Measurements from ENCODE around the gene FAF1. TPM values are rescaled to one million over a fixed set of nuclear protein-coding genes. Genes with fewer than 3 reads are reported as not detected.

The FAF1 gene
- total RNA-seq, 4 donors from 2014 or later, result 36.9 to 77.6 (median 48.3) TPM

DNA sequence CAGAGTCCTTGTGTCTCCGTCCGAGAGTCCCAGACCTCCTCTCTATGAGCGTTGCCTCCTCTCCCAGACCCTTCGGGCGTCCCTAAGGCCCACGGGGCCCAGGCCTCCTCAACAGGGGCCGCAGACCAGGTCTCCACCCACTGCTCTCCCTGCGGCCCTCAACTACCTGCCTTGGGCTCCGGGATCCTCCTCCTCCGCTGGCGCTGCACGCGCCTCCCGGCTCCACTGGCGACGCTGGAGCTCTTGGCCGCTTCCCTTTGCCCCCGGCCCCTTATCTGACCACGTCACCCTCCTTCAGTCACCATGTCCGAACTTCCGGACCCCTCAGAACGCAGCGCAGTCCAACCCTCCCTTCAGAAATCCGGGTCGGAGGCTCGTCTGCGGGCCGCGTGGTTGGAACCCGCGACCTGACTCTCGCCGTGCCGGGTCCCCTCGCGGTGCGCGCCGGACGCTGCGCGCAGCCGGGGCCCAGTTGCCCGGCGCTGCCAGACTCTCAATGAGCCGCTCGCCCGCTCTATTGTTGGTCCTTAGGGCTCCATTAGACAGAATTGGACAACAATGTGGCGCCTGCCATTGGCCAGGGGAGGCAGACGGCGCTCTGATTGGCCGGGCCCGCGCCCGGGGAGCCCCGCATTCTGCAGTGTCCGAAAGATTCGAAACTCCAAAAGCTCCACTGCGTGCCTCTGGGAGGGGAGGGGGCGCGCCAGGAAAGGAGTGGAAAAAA lies 537.0 kb downstream of the FAF1 start, which contains the start of gene DMRTA2:
DMRTA2 (minus strand) TSS at position 498 of the 724 bp plus-strand sequence. CDS start 1,907 bp downstream, outside the sequence.
- H3K9me3 ChIP-seq, result no peaks in the 10 kb centered on the region

DNA sequence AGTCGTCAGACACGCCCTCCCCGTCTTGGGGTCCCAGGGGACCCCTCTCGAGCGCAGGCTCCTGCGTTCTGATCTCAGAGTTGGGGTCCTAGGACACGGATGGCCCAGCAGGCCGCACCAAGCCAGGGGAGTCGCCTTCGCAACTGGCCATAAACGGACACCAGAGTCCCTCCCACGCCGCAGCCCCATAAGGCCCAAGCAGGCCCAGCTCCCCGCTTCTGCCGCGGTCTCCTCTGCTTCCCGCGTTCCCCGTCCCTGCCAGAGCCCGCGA lies 537.5 kb downstream of the FAF1 start:
- DNase-seq, result no peak
- peaks cover 0 to 86% of the 10 kb centered on the region in 2 donors for H3K27me3 ChIP-seq
- H3K9me3 ChIP-seq, result no peaks in the 10 kb centered on the region
- no peaks in the 10 kb centered on the region for H3K36me3 ChIP-seq
- no peak overlapping the region for H3K27ac ChIP-seq
- peaks cover 0 to 73% (median 19%) of the 10 kb centered on the region in 4 donors for H3K4me1 ChIP-seq
- TF ChIP-seq POLR2A (IDR thresholded peaks at IDR 0.05), result no peak
- TF ChIP-seq, protein P1, sequence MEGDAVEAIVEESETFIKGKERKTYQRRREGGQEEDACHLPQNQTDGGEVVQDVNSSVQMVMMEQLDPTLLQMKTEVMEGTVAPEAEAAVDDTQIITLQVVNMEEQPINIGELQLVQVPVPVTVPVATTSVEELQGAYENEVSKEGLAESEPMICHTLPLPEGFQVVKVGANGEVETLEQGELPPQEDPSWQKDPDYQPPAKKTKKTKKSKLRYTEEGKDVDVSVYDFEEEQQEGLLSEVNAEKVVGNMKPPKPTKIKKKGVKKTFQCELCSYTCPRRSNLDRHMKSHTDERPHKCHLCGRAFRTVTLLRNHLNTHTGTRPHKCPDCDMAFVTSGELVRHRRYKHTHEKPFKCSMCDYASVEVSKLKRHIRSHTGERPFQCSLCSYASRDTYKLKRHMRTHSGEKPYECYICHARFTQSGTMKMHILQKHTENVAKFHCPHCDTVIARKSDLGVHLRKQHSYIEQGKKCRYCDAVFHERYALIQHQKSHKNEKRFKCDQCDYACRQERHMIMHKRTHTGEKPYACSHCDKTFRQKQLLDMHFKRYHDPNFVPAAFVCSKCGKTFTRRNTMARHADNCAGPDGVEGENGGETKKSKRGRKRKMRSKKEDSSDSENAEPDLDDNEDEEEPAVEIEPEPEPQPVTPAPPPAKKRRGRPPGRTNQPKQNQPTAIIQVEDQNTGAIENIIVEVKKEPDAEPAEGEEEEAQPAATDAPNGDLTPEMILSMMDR (IDR thresholded peaks at IDR 0.05), result no peak
- no peak overlapping the region for H3K4me3 ChIP-seq

More for the DNA sequence above, 537.0 kb downstream of the FAF1 start, which contains the start of gene DMRTA2:
- DNase-seq, result peak in 1 of 3 donors; percentile 48
- no peak within 1 kb of the TSS for H3K27ac ChIP-seq
- no peaks in the 10 kb centered on the region for H3K36me3 ChIP-seq
- H3K27me3 ChIP-seq, result peaks cover 0 to 86% of the 10 kb centered on the region in 2 donors
- TF ChIP-seq, protein P1 (IDR thresholded peaks at IDR 0.05), result no peak
- no peak for TF ChIP-seq POLR2A (IDR thresholded peaks at IDR 0.05)
- H3K4me1 ChIP-seq, result peaks cover 0 to 69% (median 19%) of the 10 kb centered on the region in 4 donors
- peak within 1 kb of the TSS in 3 of 4 donors; percentile 20 to 41 (median 32) for H3K4me3 ChIP-seq

DNA sequence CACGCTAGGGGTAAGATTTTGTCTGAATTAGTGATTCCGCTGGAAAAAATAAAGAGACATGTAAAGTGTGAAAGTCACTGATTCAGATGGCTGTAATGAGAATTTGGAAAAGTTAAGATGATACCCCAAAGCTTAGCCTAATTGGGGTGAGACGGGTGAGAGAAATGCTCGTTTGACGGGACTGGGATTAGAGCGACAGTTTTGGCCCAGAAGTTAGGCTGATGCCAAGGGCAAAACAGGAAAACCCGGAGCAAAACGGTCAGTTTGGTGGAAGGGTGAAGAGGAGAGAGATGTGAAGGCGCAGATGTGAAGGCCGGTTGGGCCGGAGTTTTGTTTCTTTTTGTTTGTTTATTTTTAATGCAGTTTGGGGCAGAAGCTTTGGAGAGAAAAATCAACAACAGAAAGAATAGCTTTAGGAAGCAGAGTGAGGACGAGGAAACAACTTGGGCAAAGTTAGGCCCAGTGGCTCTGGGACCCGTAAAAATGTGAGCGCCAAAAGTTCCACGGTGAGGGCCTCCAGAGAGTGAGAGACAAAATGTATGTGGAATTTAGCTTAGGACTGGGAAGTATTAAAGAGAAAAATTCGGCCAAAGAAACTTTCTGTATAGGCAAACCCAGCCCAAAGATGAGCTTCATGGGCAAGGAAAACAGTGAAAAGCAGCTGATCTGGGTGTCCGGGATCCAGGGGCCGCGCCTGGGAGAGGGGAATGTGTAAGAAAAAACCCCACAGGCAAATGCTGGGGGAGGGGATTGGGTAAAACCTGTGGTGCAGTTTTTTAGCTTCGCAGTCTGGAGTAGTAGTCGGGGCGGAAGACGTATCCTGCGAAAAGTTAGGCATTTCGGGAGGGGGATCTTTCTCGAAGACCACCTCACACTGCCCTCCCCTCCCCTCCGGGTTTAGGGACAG lies 538.0 kb downstream of the FAF1 start:
- no peak for DNase-seq
- Histone ChIP-seq H3K9me3 (no peaks in the 10 kb centered on the region), H3K27ac (no peak overlapping the region), H3K27me3 (peaks cover 0 to 87% of the 10 kb centered on the region in 2 donors), H3K4me1 (peaks cover 0 to 75% (median 19%) of the 10 kb centered on the region in 4 donors), H3K4me3 (no peak overlapping the region), H3K36me3 (no peaks in the 10 kb centered on the region)
- TF ChIP-seq POLR2A (IDR thresholded peaks at IDR 0.05), result no peak
- TF ChIP-seq, protein P1 (IDR thresholded peaks at IDR 0.05), result no peak

DNA sequence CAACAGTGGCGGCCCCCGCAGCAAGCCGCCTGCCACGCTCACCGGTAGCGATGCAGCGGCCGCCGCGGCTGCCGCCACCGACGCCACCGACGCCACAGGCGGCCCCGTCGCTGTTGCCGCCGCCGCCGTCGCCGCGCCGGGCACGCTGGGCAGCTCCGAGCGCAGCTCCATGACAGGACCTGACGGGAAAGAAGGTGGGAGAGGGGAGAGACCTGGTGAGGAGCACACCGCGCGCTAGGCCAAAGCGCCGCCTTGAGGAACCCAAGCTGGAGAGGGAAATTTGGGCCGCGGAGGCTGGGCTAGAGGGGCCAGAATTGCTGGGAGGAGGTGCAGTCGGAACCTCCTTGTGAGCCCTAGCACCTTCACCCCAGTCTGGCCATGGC lies 538.7 kb downstream of the FAF1 start:
- Histone ChIP-seq H3K4me3 (peak overlapping the region in 2 of 4 donors; percentile 8 to 9), H3K4me1 (peaks cover 0 to 76% (median 19%) of the 10 kb centered on the region in 4 donors), H3K36me3 (no peaks in the 10 kb centered on the region), H3K9me3 (no peaks in the 10 kb centered on the region), H3K27me3 (peaks cover 0 to 87% of the 10 kb centered on the region in 2 donors), H3K27ac (no peak overlapping the region)
- no peak for TF ChIP-seq POLR2A (IDR thresholded peaks at IDR 0.05)
- TF ChIP-seq, protein P1 (IDR thresholded peaks at IDR 0.05), result no peak
- no peak for DNase-seq

DNA sequence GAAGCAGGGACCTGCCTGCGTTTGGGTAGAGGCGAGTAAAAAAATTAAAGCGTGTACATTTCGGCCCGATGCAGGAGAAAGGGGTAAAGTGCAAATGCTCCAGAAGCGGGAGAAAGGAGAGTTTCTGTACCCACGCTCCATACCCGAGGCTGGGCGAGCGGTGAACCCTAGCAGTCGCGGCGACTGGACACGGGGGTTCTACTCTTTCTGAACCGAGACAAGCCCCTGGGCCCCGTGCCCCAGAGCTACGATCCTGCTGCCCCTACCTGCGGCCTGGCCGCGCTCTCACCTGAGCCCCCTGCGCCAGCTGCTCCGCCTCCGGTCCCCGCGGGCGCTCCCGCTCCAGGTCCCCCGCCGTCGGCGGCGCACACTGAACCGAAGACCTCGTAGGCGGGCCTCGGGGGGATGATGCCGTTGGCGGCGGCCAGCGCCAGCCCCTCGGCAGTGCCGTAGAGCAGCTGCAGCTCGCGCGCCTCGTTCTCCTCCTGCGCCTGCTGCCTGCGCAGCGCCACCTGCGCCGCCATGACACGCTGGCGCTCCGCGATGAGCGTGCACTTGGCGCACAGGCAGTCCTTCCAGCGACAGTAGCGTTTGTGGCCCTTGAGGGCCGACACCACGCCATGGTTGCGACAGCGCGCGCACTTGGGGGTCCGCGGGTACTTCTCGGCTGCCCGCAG lies 539.2 kb downstream of the FAF1 start:
- peaks cover 0 to 81% (median 19%) of the 10 kb centered on the region in 4 donors for H3K4me1 ChIP-seq
- peak overlapping the region in 2 of 4 donors; percentile 8 to 9 for H3K4me3 ChIP-seq

More for the DNA sequence above, 539.2 kb downstream of the FAF1 start:
- TF ChIP-seq, protein P1 (IDR thresholded peaks at IDR 0.05), result no peak
- TF ChIP-seq POLR2A (IDR thresholded peaks at IDR 0.05), result no peak
- peak in 1 of 3 donors; percentile 51 for DNase-seq
- Histone ChIP-seq H3K9me3 (no peaks in the 10 kb centered on the region), H3K36me3 (no peaks in the 10 kb centered on the region), H3K27me3 (peaks cover 0 to 85% of the 10 kb centered on the region in 2 donors), H3K27ac (no peak overlapping the region)
